Spinal cord (tissue), 4 donors: Measurements from ENCODE around the gene RAPGEF5. TPM values are rescaled to one million over a fixed set of nuclear protein-coding genes. Genes with fewer than 3 reads are reported as not detected.

Source experiments
- polyA plus RNA-seq, 2 donors: library from polyadenylated mRNA; unstranded; fragments of 120-200 nt; gene quantifications; one replicate each; pipeline ENCODE4 v1.2.1, GENCODE V29; 2013; ENCODE audit not compliant: insufficient read length in 2 of 2
- small RNA-seq: library from RNA; depleted of rRNA; stranded (forward); fragments of <200 nt; gene quantifications from one replicate; pipeline ENCODE3, GENCODE V24; 2014; ENCODE audit warnings: low replicate concordance
- total RNA-seq, 2 donors: library from RNA; depleted of rRNA in 1 of 2; stranded (reverse); fragments of 120-200 nt in 1 of 2; fragments of >200 nt in 1 of 2; gene quantifications; one replicate each; pipeline versions ENCODE4 v1.2.3 to v1.2.4, GENCODE V29; 2013 to 2014

RAPGEF5 gene
- total and polyA plus RNA-seq, 4 donors: 19.5 to 121 (median 48.8) TPM

Small RNA genes within 50 kb of the gene (small RNA-seq; reads per million reads assigned to genes)
- gene RNA5SP227: not detected

Other genes with a start within 250 kb of the RAPGEF5 start
- gene STEAP1B, start 143.0 kb upstream of the RAPGEF5 start, total RNA-seq: 1 to 10 TPM; 2.2 to 7.1 TPM
- gene STEAP1B, start 143.0 kb upstream of the RAPGEF5 start, polyA plus RNA-seq: 1 to 10 TPM; 1.2 to 2.4 TPM